ENCODE data around the gene NPAS4. TPM values are rescaled to one million over a fixed set of nuclear protein-coding genes. Genes with fewer than 3 reads are reported as not detected.

NPAS4 gene
- total and polyA plus RNA-seq, 2 of the 13 experiments (the other 11 are each of a cell fraction or from before 2014, with no cell fraction given): not detected

- TF ChIP-seq ZSCAN5A (CRISPR knock-in tag; IDR thresholded peaks at IDR 0.05; ENCODE audit: borderline replicate concordance) (peak; percentile 100), ZNF674 (CRISPR knock-in tag; IDR thresholded peaks at IDR 0.05; ENCODE audit: low read depth) (peak; percentile 100), SALL2 (CRISPR knock-in tag; IDR thresholded peaks at IDR 0.05) (peak; percentile 100), MAFF (IDR thresholded peaks at IDR 0.05; ENCODE audit: low read depth, low read length) (no peak), GATA4 (IDR thresholded peaks at IDR 0.05; ENCODE audit: borderline replicate concordance, low read depth) (no peak), DBP (CRISPR knock-in tag; IDR thresholded peaks at IDR 0.05; ENCODE audit: not compliant biosample characterization) (peak; percentile 100), THAP9 (CRISPR knock-in tag; IDR thresholded peaks at IDR 0.05; ENCODE audit: borderline replicate concordance) (peak; percentile 100), ZNF572 (CRISPR knock-in tag; IDR thresholded peaks at IDR 0.05) (peak; percentile 100), ZSCAN9 (CRISPR knock-in tag; IDR thresholded peaks at IDR 0.05; ENCODE audit: borderline replicate concordance) (peak; percentile 100), CENPT (CRISPR knock-in tag; IDR thresholded peaks at IDR 0.05; ENCODE audit: low read depth) (peak; percentile 100), FOXO4 (CRISPR knock-in tag; conservative IDR thresholded peaks at IDR 0.05) (peak; percentile 100), ZNF549 (CRISPR knock-in tag; IDR thresholded peaks at IDR 0.05) (peak; percentile 100), NFYB (CRISPR knock-in tag; IDR thresholded peaks at IDR 0.05) (peak; percentile 91), ZNF878 (CRISPR knock-in tag; IDR thresholded peaks at IDR 0.05) (peak; percentile 100), TARDBP (CRISPR knock-in tag; IDR thresholded peaks at IDR 0.05) (peak; percentile 100), WIZ (CRISPR knock-in tag; IDR thresholded peaks at IDR 0.05) (peak; percentile 100), ZMYM2 (CRISPR knock-in tag; IDR thresholded peaks at IDR 0.05) (peak; percentile 100), FIP1L1 (IDR thresholded peaks at IDR 0.05; ENCODE audit: borderline replicate concordance, insufficient read depth, low read depth, low read length) (peak; percentile 76; the same call in 1 of the 2 replicates), POGK (CRISPR knock-in tag; conservative IDR thresholded peaks at IDR 0.05) (peak; percentile 100)
These were observed 814 bp downstream of the NPAS4 start (continued) for GRCh38 chr11:66421492-66422205.

Data from HepG2 (cell line).